HG03135 (cell line): ENCODE data around the gene NRG2.

ENCODE experiments used
- ATAC-seq: cut with Tn5 transposase; IDR thresholded peaks from one replicate; pipeline ENCODE4 v1.9.1; 2021; ENCODE audit warnings: mild to moderate bottlenecking, moderate library complexity; ENCODE audit not compliant: unreplicated experiment

NRG2 gene

GRCh38 chr5:139804800-139805397 lies 238.2 kb downstream of the NRG2 start:
- no peak for ATAC-seq

- ATAC-seq = no peak
Measured at GRCh38 chr5:139803978-139804377, 239.1 kb downstream of the NRG2 start.

GRCh38 chr5:139799359-139799758 lies 243.7 kb downstream of the NRG2 start:
- ATAC-seq = no peak

GRCh38 chr5:139798883-139799282 lies 244.2 kb downstream of the NRG2 start:
- no peak for ATAC-seq

DNA sequence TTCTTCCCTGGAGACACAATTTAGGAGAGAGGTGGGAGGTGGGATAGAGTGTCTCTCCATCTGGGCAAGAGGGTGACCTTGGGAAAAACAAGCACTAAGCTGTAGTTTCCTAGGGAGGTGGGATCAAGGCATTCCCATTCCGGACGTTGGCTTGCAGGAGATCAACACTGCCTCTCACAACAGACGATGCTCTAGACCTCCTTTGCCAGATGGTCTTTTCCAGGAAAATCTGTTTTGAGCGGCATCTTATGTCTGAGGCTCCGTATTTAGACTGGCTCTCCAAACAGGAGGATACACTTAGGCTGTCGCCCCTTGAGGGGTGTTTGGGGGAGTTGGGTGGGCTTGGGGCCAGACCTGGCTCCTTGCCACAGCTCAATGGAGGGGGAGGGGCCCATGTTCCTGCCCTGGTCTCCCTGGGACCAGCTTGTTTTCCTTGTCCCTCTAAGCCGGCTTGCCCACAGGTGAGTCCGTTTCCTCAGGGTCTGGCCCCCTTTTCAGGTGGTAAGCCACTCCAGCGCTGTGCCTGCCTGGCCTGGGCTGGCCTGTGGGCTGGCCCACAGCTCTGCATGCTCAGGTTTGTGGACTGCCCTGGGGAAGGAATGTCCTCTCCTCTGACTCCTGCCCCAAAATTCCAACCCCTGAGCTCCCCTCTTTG lies 245.1 kb downstream of the NRG2 start:
- no peak for ATAC-seq

GRCh38 chr5:139797335-139797734 lies 245.8 kb downstream of the NRG2 start:
- ATAC-seq = no peak
